HUDEP-2 (cell line): ENCODE results near the gene TMX4.
"Not testable (repeated sequence)": the region's sequence is repeated elsewhere in the genome, so short reads cannot be mapped to it uniquely, and the experiment has no call there.

Experiments
- DNase-seq, 76 experiments: peaks; one replicate each; lab custom pipeline; 2025; ENCODE audit not compliant: unreplicated experiment in 76 of 76; lab: John Stamatoyannopoulos, UW

TMX4 gene

GRCh38 chr20:7974785-7975435 is 44.7 kb downstream of the TMX4 start:
- no peak for DNase-seq

GRCh38 chr20:7971536-7972280 is 47.9 kb downstream of the TMX4 start:
- DNase-seq, result no peak

GRCh38 chr20:7967199-7967844 is 52.2 kb downstream of the TMX4 start:
- DNase-seq, result no peak

DNA sequence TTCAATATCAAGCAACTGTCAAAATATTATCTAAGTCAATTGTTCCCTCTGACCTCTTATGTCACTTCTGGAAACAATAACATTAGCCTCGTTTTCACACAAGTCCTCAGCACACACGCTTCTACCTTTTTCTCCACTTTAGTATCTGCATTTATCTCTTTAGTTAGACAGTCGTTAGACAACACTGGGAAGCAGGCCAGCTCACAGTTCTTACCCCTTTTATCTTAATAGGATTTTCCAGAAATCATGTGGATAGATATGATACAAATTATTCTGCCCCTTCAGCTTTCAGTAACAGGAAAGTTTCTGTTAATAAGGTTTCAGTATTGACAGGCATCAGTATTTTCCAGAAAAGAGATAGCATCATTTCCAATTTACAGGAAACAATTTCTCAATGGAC is 53.4 kb downstream of the TMX4 start:
- no peak for DNase-seq

- DNase-seq, result no peak
Observed at GRCh38 chr20:7959484-7959883, 60.1 kb downstream of the TMX4 start.

- not testable (repeated sequence) for DNase-seq
Observed at GRCh38 chr20:7956561-7956960, 63.0 kb downstream of the TMX4 start.

GRCh38 chr20:7950387-7950786 is 69.2 kb downstream of the TMX4 start:
- no peak for DNase-seq

GRCh38 chr20:7943891-7944290 is 75.7 kb downstream of the TMX4 start:
- DNase-seq, result no peak

- no peak for DNase-seq
Observed at GRCh38 chr20:7940341-7940740, 79.2 kb downstream of the TMX4 start, which contains the start of gene HAO1. Gene HAO1, minus strand, starts transcription at chr20:7940458. Its CDS starts 36 bp downstream, at chr20:7940422.

GRCh38 chr20:7939663-7940062 is 79.9 kb downstream of the TMX4 start:
- no peak for DNase-seq

- DNase-seq, result no peak
Observed at GRCh38 chr20:7938058-7938457, 81.5 kb downstream of the TMX4 start.

GRCh38 chr20:7937328-7937727 is 82.2 kb downstream of the TMX4 start:
- DNase-seq, result no peak

DNA sequence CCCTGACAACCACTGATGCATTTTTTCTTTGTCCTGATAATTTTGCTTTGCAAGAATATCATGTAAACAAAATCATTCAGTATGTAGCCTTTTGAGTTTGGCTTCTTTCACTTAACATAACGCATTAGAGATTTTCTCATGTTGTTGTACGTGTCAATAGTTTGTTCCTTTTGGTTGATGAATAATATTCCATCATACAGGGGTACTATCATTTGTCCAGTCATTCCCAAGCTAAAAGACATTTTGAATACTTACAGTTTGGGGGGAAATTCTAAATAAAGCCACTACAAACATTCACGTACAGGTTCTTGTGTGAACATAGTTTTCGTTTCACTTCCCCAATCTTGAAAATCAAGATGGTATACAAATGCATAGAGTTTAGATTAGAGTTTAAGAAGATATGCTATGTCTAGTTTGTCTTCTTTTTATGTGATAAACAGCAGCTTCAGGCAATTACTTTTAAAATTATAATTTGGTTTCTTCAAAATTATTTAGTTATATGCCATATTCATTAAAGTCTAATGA is 84.5 kb downstream of the TMX4 start:
- DNase-seq, result no peak

GRCh38 chr20:7933346-7933745 is 86.2 kb downstream of the TMX4 start:
- no peak for DNase-seq

GRCh38 chr20:7930343-7930742 is 89.2 kb downstream of the TMX4 start:
- DNase-seq, result no peak
